ENCODE data around the gene CDKAL1.

The CDKAL1 gene

DNA sequence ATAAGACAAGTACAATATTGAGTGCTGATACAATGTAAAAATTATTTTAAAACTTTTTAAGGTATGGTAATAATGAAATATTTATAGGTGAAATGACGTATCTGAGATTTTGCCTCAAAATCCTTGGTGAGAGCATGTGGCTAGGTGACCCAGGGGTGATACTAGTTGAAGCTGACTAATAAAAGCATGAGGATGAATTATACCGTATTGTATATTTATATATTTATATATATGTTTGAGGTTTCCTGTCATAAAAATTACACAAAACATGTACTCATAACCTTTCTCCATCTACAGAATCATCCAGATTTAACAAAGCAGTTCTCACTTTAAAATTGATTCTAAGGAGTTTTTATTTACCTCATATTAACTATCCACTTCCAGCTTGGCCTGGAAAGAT lies 358.1 kb downstream of the CDKAL1 start:
- Histone ChIP-seq H3K9ac (no peak overlapping the region), H4K20me1 (ENCODE audit: insufficient read depth) (no peaks in the 10 kb centered on the region), H3K4me2 (no peak overlapping the region), H2AFZ (ENCODE audit: low read depth) (no peak overlapping the region), H3K36me3 (ENCODE audit: insufficient read depth) (no peaks in the 10 kb centered on the region), H3K4me1 (ENCODE audit: low read depth, poor library complexity, severe bottlenecking) (no peaks in the 10 kb centered on the region), H3K4me3 (IDR thresholded peaks at IDR 0.05; ENCODE audit: insufficient read depth, low read depth, low read length) (no peak overlapping the region), H3K27me3 (ENCODE audit: insufficient read depth, low read depth) (no peaks in the 10 kb centered on the region), H3K79me2 (ENCODE audit: insufficient read depth, low read depth) (no peaks in the 10 kb centered on the region), H3K27ac (no peak overlapping the region)
- TF ChIP-seq, protein P1, sequence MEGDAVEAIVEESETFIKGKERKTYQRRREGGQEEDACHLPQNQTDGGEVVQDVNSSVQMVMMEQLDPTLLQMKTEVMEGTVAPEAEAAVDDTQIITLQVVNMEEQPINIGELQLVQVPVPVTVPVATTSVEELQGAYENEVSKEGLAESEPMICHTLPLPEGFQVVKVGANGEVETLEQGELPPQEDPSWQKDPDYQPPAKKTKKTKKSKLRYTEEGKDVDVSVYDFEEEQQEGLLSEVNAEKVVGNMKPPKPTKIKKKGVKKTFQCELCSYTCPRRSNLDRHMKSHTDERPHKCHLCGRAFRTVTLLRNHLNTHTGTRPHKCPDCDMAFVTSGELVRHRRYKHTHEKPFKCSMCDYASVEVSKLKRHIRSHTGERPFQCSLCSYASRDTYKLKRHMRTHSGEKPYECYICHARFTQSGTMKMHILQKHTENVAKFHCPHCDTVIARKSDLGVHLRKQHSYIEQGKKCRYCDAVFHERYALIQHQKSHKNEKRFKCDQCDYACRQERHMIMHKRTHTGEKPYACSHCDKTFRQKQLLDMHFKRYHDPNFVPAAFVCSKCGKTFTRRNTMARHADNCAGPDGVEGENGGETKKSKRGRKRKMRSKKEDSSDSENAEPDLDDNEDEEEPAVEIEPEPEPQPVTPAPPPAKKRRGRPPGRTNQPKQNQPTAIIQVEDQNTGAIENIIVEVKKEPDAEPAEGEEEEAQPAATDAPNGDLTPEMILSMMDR (conservative IDR thresholded peaks at IDR 0.05; ENCODE audit: low read depth, low read length) = no peak

DNA sequence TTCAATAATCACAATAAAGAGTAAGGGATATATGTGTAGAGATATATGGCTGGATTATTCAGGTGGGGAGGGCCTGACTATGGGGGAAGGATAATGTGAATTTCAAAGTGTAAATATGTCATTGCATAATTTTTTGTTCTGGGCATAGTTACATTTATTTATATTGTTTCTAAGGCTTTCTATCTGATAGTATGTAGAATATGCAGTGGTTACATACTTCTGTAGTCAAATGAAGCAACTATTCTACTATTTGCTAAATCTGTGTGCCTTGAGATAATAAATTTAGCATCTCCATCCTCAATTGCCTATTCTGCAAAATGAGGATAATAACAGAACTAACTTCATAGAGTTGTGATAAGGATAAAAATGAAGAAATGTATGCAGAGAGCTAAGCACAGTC lies 359.2 kb downstream of the CDKAL1 start:
- Histone ChIP-seq H3K27ac (no peak overlapping the region), H3K36me3 (ENCODE audit: insufficient read depth) (no peaks in the 10 kb centered on the region), H3K4me2 (no peak overlapping the region), H4K20me1 (ENCODE audit: insufficient read depth) (no peaks in the 10 kb centered on the region), H3K79me2 (ENCODE audit: insufficient read depth, low read depth) (no peaks in the 10 kb centered on the region), H2AFZ (ENCODE audit: low read depth) (no peak overlapping the region), H3K4me3 (IDR thresholded peaks at IDR 0.05; ENCODE audit: insufficient read depth, low read depth, low read length) (no peak overlapping the region), H3K27me3 (ENCODE audit: insufficient read depth, low read depth) (no peaks in the 10 kb centered on the region), H3K9ac (no peak overlapping the region), H3K4me1 (ENCODE audit: low read depth, poor library complexity, severe bottlenecking) (no peaks in the 10 kb centered on the region)
- TF ChIP-seq, protein P1 (conservative IDR thresholded peaks at IDR 0.05; ENCODE audit: low read depth, low read length) = no peak

DNA sequence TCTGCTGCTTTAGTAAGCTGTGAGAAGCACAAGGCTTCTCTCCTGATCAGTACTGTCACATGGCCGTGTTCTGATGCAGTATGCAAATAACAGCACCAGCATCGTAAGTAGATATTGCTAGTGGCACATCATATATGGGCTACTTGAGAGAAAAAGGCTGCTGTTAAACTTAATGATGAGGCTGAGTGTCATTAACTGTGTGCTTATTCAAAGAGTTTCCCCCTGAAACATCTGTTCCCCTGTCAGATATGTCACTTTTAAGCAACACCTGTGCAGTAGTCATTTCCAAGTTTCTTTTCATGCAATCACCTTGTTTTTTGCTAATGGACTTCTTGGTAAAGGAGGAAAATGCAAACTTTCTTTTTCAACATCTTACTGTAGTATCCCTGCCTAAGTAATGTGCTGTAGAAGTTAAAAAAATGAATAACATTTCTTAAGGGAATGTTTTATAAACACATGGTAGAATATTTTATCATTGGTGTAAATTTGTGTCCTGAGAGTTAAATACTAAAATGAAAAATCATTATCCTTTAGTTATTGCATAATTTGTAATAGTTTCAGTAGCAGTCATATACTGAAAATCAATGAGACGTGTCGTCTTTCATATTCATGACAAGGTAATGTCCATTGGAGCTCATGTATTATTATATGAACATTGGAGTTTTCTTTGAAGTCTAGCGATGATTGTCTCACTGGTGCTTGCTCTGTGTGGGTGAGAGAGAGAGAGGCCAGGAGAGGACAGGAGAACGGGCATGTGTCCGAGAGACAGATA lies 366.3 kb downstream of the CDKAL1 start:
- H3K9ac ChIP-seq = no peak overlapping the region
- no peaks in the 10 kb centered on the region for H3K4me1 ChIP-seq (ENCODE audit: low read depth, poor library complexity, severe bottlenecking)
- H3K36me3 ChIP-seq (ENCODE audit: insufficient read depth) = no peaks in the 10 kb centered on the region
- H4K20me1 ChIP-seq (ENCODE audit: insufficient read depth) = no peaks in the 10 kb centered on the region
- no peak overlapping the region for H3K27ac ChIP-seq
- H3K27me3 ChIP-seq (ENCODE audit: insufficient read depth, low read depth) = no peaks in the 10 kb centered on the region
- H2AFZ ChIP-seq (ENCODE audit: low read depth) = no peak overlapping the region
- no peak overlapping the region for H3K4me3 ChIP-seq (IDR thresholded peaks at IDR 0.05; ENCODE audit: insufficient read depth, low read depth, low read length)
- H3K4me2 ChIP-seq = no peak overlapping the region
- no peaks in the 10 kb centered on the region for H3K79me2 ChIP-seq (ENCODE audit: insufficient read depth, low read depth)
- TF ChIP-seq, protein P1 (conservative IDR thresholded peaks at IDR 0.05; ENCODE audit: low read depth, low read length) = no peak

DNA sequence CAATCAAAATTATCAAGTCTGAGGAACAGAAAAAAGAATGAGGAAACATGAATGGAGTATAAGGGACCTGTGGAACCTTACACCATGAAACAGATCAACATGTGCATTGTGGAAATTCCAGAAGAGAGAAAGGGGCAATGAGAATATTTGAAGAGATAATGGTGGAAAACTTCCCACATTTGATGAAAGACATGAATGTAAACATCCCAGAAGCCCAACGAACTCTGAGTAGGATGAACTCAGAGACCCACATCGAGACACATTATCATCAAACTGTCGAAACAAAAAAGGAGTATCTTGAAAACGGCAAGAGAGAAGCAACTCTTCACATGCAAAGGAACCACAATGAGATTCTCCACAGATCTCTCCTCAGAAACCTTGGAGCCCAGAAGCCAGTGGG lies 371.1 kb downstream of the CDKAL1 start:
- TF ChIP-seq, protein P1 (conservative IDR thresholded peaks at IDR 0.05; ENCODE audit: low read depth, low read length) = no peak
- Histone ChIP-seq H3K4me1 (ENCODE audit: low read depth, poor library complexity, severe bottlenecking) (no peaks in the 10 kb centered on the region), H3K27me3 (ENCODE audit: insufficient read depth, low read depth) (no peaks in the 10 kb centered on the region), H3K9ac (no peak overlapping the region), H3K79me2 (ENCODE audit: insufficient read depth, low read depth) (no peaks in the 10 kb centered on the region), H3K4me2 (no peak overlapping the region), H4K20me1 (ENCODE audit: insufficient read depth) (no peaks in the 10 kb centered on the region), H3K27ac (no peak overlapping the region), H3K36me3 (ENCODE audit: insufficient read depth) (no peaks in the 10 kb centered on the region; the same call in 1 of the 2 replicates), H2AFZ (ENCODE audit: low read depth) (no peak overlapping the region), H3K4me3 (IDR thresholded peaks at IDR 0.05; ENCODE audit: insufficient read depth, low read depth, low read length) (no peak overlapping the region)
